ENCODE results near the gene SSBP3.

DNA sequence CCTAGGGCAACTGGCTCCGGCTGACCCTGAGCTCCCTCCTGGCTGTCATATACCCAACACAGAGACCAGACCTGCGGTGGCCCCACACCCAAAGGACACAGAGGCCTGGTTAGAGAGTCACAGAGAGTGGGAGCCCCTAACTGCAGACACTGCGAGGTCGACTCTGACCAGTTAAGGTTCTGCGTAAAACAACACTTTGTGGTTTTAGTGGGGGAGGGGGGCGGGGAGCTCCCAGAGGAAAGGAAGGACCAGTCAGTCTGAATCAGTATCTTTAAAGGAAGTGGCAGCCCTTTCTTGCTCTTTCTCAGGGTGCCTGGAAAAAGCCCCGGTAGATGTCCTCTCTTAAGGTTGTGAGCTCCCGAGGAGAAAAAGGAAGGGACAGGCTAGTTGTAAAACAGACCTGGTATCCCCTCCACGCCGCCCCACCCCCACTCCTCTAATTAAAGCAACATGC is 2.4 kb downstream of the SSBP3 start:
- no peak for TF ChIP-seq CTCF (IDR thresholded peaks at IDR 0.05)
- no peak for TF ChIP-seq POLR2A (IDR thresholded peaks at IDR 0.05)

All from suprapubic skin (tissue), 3 donors.